KG1 (cell line): ENCODE measurements around the gene INAFM2.

Experiments
- DNase-seq: peaks from one replicate; lab custom pipeline; 2025; lab: John Stamatoyannopoulos, UW

The INAFM2 gene

DNA sequence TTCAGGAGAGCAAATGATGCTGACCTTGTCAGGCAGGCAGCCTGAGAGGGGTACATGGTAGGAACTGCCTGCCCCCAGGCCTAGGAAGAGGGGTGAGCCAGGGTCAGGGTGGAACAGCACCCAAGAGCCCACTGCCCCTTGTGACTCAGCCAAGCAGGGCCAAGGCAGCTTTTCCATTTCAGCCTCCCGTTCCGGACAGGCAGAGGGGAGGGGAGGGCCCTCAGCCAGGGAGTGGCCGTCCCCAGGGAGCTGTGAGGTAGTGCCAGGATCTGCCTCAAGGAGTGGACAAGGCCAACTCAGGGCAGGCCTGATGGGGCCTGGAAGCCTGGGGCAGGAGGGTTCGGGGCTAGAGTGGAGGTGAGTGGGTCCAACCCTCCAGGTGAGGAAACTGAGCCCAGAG, 35.5 kb upstream of the INAFM2 start:
- DNase-seq = no peak

DNA sequence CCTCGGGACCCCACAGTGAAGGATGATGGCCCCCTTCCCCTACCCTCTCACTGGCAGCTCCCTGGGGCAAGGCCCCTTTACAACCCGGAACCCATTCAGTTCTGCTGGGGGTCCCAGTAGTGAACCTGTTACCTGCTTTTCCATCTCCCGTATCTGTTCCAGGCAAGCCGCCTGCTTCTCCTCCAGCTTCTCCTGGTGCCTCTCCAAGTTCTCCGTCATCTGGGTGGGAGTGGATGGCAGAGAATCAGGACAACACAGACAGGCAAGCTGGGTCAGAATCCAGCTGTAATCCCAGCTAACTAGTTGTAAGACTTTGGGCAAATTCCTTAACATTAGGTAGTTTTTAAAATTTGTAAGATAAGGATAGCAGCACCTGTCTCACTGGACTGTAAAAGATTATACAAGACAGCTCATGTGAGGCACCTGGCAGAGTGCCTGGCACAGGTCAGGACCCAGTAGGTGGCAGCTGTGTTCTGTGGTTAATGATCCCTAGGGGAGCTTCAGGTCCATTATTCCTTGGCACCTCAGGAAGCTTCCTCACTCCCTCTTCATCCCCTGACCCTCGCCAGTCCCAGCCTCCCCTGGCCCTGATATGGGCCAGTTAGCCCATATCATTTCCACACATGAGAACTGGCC, 34.2 kb upstream of the INAFM2 start:
- no peak for DNase-seq

DNA sequence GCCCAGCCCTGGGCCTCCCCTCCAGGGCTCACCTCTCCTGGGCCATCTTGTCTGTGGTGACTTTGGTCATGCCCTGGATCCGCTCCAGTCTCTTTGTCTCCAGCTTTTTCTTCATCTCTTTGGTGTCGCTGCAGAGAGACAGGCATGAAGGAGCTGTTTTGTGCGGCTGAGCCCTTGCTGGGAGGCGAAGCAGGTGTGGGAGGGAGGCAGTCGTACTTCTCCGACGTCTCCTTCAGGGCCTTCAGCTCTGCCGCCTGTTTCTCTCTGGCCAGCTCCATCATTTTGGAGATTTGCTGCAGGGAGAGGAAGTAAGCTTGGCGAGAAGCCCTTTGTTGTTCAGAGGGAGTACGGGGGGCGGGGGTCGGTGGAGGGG, 33.0 kb upstream of the INAFM2 start:
- DNase-seq = no peak

DNA sequence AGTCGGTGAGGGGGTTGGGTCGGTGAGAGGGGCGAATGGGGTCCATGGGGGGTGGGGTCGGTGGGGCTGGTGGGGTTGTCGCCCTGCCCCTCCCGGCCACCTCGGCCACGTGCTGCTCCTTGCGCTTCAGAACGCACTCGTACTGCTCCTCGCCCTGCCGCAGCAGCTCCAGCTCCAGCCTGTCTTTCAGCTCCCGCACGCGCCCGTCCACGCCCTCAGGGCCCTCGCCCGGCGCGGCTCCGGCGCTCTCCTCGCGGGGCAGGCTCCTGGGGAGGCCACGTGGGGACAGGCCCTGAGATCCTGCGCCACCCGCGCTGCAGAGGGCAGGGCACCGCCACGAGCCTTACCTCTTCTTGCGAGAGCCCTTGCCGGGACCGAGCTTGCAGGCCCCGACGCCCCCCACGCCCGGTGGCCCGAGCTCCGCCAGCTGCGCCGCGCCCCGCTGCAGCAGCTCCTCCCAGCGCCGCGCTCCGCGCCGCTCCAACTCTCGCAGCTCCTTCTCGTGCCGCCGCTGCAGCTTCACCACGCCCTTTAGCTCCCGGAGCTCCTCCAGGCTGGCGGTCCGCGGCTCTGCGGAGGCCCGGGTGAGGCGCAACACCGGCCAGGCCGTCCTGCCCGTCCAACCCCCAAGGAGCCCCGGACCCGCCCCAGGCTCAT, 32.4 kb upstream of the INAFM2 start:
- DNase-seq = no peak

DNA sequence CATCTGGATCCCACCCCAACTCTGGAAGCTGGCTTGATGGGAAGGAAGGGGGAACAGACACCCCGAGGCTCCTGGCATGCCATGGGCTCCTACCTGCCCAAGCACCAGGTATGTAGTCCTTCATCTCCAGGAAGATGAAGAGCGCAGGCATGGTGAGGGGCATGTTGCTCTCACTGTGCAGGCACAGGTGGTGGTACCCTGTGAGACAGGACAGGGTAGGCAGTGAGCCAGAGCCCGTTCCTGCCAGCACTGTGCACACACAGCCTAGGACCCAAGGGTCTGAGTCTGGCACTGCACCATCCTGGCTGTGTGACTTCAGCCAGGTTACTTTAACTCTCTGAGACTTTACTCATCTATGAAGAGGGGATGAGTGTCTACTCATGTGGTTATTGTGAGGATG, 31.2 kb upstream of the INAFM2 start:
- DNase-seq = no peak

DNA sequence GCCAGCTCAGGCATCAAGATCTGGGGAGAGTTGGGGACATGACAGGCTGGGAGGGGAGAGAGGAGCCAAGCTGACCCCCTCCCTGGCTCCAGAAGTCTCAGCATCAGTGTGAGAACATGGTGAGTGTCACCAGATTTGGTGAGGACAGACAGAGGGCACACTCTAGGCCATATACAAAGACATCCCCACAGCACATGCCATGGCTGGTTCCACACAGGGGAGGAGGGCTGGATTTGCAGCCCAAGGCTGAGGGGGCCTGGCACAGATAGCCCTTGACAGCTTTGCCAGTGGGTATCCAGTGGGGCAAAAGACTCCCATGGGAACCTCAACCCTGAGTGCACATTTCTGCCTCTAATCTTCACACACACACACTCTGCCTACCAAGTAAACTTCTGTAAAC, 30.5 kb upstream of the INAFM2 start:
- DNase-seq = no peak

DNA sequence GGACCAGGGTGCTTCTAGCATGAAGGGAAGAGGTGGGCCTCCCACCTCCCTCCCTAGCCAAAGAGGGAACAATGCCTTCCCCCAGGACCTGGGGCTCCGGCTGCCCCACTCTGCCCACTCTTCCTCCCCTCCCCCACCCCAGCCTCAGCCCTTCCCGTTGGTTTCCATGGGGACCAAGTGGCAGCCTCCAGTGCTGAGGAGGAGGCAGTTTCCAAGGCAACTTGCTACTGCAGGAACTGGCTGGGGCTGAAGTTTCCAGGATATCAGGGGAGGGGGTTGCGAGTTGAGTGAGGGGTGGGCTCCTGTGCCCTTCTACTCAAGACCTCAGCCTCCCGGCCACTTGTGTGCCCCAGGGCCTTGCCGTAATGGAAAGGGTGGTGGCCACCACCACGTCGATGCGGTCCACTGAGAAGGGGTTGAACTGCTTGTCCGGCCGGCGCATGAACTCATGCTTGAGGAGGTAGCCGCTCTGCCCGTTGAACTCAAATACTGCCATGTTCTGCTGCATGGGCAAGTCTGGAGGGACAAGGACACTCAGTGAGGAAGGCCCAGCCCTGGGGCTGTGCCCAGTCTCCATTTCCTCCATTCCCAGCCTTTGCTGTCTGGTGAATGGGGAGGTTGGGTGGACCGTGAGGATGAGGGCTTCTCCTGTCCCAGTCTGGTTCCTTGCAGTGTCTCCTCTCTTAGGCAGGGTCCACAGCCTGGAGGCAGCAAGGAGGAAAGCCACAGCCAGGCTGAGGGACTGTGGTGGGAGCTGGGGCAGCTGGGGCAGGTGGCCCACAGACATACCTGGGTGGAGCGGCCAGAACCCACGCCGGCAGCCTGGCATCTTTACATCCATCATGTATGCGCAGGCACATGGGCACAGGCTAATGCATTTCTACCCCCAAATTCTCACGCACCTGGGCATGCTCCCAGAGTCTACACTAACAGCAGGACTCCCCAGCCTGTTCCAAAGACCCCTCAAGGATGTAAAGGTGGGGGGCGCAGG, 29.3 kb upstream of the INAFM2 start:
- no peak for DNase-seq

DNA sequence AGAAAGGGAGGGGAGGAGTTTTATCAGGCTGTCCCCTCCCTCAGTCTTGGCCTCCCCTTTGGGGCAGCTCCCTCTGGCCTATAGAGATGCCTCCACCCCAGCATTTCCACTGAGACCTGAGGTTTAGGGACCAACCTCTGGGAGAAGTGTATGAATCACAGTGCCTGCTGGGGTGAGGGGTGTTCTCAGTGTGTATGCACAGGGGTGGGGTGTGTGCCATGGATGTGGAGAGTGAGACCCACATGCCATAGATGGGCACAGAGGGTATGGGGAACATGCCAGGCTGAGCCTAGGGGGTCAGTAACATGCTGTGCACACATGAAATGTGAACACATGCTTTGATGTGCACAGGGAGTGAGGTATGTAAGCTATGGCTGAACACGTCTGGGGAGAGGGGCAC, 28.2 kb upstream of the INAFM2 start:
- no peak for DNase-seq

DNA sequence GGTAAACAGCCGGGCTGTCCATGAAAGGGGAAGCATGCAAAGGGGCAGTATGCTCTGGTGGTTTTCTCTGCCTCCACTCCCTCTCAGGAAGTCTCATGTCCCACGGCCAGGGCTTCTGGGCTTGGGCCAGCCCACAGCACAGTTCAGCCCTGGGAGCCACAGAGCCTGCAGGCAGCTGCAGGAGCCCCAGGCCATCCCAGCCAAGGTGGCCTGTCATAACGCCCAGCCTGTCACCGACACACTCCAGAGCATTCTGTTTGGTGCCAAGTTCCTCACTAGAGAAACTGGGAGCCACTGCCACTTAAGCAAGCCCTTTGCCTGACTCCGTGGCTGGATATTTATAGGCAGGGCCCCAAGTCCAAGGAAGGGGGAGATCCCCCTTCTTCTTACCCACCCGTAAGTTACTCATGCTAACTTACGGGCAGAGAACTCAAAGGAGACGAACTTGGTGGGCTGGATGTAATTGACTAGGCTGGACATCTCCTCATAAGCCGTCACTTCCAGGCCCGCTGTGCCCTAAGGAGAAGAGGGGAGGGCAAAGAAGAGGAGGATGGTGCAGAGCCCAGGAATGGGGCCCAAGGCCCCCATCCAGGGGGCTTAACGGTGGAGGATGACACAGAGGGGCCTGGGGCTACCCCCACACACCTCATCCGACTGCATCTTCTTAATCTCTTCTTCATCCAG, 27.5 kb upstream of the INAFM2 start:
- DNase-seq = no peak

DNA sequence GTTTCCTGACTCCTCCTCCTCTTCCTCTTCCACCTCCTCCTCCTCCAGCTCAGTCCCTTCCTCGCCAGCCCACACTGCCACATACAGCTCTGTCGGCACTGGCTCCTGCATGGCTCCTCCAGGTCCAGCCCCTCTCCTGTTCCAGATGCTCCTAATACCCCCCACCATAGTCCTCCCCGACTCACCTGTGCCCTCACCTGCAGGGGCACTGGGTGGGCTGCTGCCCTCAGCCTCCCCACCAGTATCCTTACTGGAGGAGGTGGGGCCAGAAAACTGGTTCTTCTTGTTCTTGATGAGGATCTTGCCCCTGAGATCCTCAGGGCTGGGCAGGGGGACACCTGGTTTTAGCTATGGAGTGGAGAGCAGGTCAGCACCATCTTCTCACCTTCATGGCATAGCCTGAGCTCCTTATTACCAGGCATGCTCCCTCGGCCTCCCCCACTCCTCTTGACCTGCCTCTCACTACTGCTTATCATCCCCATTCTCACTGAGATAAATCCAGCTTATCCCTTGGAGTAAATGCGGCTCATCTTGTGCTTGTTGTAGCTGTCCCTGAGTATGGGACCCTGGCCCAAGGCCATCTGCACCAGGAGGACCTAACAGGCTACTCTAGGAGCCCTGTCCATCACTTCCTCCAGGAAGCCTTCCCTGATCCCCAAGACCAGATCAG, 26.8 kb upstream of the INAFM2 start:
- no peak for DNase-seq

DNA sequence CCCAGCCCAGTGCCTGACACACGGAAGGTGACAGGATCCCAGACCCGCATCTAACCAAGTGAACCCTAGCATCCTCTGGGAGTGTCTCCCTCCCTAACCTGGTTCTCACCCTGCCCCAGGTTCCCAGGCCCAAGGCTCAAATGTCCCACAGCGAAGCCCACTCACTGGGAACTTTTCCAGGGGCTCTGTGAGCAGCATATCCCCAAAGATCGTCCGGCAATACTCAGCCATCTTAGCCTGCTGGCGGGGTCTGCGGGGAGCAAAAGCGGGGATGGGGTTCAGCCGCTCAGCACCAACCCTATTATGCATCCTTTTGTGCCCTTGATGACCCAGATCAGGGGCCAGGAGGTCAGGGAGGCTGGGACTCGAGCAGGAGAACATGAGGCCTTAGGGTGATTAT, 26.1 kb upstream of the INAFM2 start:
- no peak for DNase-seq

DNA sequence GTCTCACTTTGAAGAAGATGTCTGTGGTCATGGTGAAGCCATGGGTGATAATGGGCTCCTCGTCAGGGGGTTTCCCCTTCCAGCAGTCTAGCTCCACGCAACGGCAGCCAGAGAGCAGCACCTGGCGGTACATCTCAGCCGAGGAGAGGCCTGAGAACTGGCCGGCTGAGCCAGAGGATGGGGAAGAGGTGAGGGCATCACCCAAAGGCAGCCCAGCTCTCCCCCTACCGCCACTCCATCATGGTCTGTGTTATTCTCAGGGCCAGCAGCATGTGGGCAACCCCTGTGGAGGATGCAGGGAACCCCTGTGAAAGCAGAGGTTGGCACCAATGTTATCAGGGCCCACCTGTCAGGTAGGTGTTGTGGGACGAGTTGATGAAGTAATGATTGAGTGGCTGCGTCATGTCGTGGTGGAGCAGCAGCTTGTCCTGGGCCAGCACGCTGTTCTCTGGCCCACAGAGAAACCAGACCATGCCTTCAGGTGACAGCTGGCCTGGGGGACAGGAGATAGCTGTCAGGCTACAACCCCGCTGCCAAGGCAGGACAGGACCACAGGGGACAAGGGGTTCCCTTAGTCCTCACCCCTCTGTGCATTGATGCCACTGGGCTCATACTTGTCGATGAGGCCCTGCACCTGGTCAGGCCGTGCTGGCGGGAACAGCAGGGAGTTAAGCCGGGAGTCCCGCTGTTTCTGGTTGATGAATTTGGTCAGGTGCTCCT, 25.1 kb upstream of the INAFM2 start:
- no peak for DNase-seq

DNA sequence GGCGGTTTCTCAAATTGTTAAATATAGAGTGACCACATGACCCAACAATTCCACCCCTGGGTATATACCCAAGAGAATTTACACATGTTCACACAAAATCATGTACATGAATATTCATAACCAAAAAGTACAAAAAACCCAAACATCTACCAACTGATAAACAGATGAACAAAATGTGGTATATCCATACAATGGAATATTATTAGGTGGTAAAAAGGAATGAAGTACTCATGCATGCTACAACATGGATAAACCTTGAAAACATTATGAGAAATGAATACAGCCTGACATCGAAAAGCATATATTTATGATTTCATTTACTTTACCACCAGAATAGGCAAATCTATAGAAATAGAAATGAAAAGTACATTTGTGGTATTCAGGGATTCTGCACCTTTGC, 23.1 kb upstream of the INAFM2 start:
- DNase-seq = no peak

DNA sequence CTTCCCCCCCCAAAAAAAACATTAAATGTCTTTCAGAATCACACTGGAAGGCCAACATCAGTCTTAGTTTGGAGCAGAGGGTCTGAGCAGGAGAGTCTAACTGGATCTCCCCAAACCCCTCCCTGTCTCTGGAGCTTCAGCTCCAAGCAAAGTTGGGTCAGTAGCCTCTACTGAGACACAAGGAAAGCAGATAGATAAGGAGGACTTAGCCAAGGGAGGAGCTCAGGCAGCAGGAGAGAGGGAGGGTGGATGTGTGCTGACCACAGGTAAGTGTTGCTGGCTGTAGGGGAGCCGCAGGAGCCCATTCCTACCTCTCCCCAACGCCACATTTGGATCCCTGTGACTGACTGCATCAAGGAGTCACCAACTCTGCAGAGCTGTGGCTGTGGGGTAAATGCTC, 22.7 kb upstream of the INAFM2 start:
- no peak for DNase-seq

DNA sequence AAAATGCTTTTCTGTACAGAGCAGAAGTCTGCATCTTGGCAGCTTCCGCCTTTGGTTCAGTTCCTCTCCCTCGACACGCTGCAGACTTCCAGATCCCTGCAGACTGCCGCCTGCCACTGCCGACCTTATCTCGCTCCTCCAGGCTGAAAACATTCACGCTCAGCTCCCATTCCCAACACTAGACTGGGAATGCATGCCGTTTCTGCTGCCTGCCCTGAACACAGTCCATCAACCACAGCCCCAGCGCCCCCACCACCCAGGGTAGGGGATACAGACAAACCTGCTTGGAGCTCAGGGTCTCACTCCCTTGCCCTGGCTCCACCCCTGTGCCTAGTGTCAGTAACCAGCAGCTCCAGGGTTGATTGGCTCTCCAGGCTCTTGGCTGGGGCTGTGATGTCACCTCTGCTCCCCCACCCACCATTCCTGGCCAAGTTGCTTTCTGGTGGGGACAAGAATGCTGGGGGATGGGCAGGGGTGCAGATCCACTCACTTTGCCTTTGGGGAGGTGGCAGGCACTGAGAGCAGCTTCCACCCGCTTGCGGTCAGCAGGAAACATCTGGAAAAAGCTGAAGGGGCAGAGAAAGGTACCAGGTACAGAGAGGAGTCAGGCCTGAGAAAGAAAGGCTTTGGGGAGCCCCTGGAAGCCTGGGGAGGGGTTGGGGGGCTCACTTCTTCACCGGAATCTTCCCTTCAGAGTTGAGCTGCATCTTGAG, 21.9 kb upstream of the INAFM2 start:
- no peak for DNase-seq

DNA sequence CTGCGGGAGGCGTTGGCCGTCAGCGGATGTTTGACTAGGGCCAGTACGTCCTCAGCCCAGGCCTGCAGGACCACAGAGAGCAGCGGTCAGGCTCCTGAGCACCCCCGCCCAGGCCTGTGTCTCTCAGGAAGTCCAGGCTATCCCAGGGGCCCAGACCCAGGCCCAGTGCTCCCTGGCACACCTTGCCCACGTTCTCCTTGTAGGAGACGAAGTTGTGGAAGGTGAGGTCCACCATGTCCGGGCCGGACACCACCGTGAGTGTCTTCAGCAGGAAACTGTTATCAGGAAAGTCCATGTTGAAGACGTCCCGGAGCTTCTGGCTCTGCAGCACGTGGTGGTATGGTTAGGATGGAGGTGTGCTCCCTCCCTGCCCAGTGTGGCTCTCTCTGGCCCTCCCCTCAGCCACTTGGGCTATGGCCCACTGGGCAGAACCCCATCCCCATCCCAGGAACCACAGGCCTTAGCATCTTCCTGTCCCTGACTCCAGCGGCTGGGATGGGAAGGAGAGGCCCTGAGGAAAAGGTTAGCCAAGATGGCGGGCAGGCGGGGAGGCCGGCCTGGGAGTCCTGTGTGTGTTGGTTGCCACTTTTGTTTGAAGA, 21.1 kb upstream of the INAFM2 start:
- DNase-seq = no peak

DNA sequence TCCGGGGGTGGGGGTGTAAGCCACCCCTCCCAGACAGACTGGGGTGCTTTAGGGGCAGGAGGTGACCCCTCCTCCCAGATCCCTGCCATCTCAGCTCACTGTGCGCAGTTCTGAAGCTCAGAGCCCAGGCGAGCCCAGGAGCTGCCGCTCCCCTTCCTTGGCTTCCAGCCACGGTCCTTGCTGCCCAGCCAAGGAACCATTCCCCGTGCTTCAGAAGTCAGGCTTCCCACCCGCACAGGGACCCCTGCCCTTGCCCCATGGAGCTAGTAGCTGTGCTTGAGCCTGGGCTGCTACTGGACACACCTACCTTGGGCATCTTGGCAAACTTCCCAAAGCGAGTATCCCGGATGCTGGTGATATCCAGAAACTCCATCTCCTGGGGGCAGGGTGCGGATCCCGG, 20.5 kb upstream of the INAFM2 start:
- no peak for DNase-seq

DNA sequence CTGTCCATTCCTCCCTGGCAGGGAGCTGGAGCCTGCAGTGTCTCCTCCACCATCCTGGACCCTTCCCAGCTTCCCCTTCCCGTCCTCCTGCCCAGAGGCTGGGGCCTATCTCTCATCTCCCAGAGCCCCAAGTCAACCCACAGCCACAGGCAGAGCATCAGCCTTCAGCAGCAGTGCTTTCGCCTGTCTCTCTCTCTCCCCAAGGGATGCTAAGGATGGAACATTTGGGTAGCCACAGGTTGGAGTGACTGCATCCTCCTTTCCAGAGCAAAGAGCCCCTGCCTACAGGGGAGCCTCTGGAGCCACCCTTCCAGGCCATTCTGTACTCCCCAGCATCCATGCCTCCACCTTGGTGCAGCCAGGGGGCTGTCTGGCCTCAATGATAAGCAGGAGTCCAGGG, 19.9 kb upstream of the INAFM2 start:
- DNase-seq = no peak

DNA sequence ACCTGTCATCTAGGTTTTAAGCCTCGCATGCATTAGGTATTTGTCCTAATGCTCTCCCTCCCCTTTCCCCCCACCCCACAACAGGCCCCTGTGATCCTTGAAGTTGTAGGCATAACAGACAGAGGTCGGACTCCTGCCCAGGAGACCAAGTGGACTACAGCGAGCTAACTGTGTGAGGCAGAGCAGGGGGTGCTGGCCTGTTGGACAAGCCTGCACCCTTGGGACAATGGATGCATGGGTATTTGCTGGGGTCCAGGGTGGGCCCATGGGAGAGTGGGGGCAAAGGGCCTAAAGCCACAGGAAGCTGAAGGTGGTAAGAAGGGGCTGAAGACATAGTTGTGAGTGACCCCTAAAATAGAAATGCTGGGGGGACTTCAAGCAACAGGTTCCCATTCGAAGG, 18.2 kb upstream of the INAFM2 start:
- no peak for DNase-seq

DNA sequence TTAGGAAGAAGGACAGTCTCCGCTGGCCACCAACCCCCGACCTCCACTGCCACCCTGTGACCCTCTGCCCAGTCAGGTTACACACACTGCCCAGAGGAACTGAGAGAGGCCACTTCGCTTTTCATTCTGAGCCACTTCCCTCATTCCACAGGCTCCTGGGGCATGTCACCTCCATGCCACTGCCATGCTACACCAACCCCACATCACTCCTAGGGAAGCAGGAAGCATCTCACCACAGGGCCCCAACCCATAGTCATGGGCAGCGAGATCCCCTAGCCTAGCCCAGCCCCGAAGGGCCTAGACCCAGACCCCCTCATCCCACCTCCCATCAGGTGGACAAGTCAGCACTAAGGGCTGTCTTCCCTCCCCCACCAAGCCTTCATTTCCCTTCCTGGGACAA, 17.1 kb upstream of the INAFM2 start:
- DNase-seq = no peak
